ENCODE results near the gene TACC3.
A peak's percentile ranks its signal among the peaks of the same experiment; 100 is the strongest.

Gene TACC3

GRCh38 chr4:1703867-1704266 lies 17.5 kb upstream of the TACC3 start:
- DNase-seq (ENCODE audit: low spot score): no peak

GRCh38 chr4:1705732-1706131 lies 15.6 kb upstream of the TACC3 start:
- no peak for DNase-seq (ENCODE audit: low spot score)

- DNase-seq (ENCODE audit: low spot score): no peak
Measured at GRCh38 chr4:1706358-1706757, 15.0 kb upstream of the TACC3 start.

- DNase-seq (ENCODE audit: low spot score): no peak
Measured at GRCh38 chr4:1708581-1708980, 12.7 kb upstream of the TACC3 start.

GRCh38 chr4:1711055-1711570 lies 10.2 kb upstream of the TACC3 start:
- DNase-seq (ENCODE audit: low spot score): no peak

GRCh38 chr4:1711571-1712215 lies 9.6 kb upstream of the TACC3 start:
- peak; percentile 69 for DNase-seq (ENCODE audit: low spot score)

GRCh38 chr4:1712216-1713002 lies 8.9 kb upstream of the TACC3 start, which contains the start of gene SLBP:
Gene SLBP (minus strand): TSS chr4:1712319. CDS start chr4:1712188, 131 bp downstream.
- peak; percentile 94 for DNase-seq (ENCODE audit: low spot score)

GRCh38 chr4:1713003-1713851 lies 8.1 kb upstream of the TACC3 start:
- DNase-seq (ENCODE audit: low spot score): no peak

GRCh38 chr4:1714303-1715001 lies 6.9 kb upstream of the TACC3 start:
- DNase-seq (ENCODE audit: low spot score): no peak

GRCh38 chr4:1715002-1715758 lies 6.1 kb upstream of the TACC3 start:
- no peak for DNase-seq (ENCODE audit: low spot score)

GRCh38 chr4:1716065-1716945 lies 5.0 kb upstream of the TACC3 start:
- no peak for DNase-seq (ENCODE audit: low spot score)

GRCh38 chr4:1717129-1718094 lies 3.9 kb upstream of the TACC3 start:
- no peak for DNase-seq (ENCODE audit: low spot score)

- DNase-seq (ENCODE audit: low spot score): no peak
Measured at GRCh38 chr4:1718095-1718850, 3.0 kb upstream of the TACC3 start.

GRCh38 chr4:1720163-1720983 lies 948 bp upstream of the TACC3 start:
- peak; percentile 72 for DNase-seq (ENCODE audit: low spot score)

GRCh38 chr4:1721666-1722550 lies 587 bp downstream of the TACC3 start:
- no peak for DNase-seq (ENCODE audit: low spot score)

- DNase-seq (ENCODE audit: low spot score): no peak
Measured at GRCh38 chr4:1722551-1723118, 1.3 kb downstream of the TACC3 start.

All from ecto neural progenitor cell (in vitro differentiated cells).